ENCODE measurements around the gene ITPR3.

Gene ITPR3

DNA sequence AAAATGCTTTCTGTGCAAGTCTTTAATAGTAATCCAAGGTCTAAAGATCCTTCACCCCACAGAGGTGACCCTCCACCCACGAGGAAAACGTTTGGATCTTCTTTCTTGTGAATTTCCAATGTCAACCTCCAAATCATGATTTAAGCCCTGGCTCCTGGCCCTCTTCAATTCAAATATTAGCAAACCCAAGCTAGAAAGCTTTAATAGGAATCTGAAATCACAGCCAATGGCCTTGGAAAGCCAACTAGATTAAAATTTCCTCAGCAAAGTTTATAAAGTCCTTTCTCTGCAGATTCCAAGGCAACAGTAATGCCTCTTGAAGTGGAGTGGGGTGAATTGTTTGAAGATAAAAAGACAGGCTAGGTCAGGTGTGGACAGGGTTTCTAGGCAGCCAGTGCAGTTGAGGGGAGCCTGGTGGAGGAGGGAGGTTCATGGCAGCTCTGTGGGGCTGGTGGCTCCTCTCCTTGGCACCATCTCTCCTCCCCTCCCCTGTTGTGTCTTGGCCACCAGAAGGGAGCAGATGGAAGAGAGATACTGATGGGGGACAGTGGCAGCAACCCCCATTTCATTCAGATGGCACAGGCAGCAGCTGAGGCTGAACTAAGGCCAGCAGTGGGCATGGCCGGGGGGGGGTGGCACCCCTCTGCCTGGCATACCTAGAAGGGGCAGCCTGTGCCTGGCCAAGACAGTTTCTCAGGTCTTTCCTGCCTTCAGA, 102.4 kb downstream of the ITPR3 start:
- no peak for DNase-seq

DNA sequence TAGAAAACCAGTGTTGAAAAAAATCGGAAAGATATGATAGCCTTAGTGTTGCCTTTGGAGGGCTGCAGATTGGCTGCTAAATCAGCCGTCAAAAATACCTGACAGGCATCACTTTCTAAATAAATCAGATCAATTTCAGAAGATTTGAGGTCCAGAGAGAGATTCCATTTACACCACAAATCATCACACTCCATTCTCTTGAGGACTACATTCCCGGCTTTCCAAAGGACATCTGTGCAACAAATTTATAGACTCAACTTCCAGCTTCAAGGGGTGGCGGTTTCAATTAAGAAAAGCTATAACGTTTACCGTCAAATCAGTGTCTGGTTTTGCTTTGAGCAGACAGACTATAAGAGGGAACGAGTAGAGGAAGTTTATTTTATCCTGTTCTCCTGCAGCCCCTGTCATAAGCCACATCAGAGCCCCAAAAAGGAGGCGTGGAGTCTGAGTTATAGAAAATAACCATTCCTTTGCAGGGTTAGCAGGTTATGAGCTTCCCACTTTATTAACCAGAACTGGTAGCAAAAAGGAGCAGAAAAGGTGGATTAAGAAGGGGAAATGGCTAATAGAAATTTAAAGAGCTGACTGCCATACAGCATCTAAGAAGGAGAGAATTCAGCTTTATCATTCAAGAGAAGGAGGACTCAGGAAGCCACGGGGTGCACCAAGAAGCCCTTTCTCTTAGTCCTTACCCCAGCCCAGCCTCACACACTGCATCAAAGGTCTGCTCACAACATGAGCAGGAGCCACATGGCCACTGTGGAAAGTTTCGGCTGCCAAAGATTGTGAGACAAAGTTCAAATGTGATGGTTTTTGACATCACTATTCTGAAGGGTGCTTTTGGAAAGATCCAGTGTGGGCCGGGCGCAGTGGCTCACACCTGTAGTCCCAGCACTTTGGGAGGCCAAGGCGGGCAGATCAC, 103.2 kb downstream of the ITPR3 start:
- DNase-seq, result no peak

DNA sequence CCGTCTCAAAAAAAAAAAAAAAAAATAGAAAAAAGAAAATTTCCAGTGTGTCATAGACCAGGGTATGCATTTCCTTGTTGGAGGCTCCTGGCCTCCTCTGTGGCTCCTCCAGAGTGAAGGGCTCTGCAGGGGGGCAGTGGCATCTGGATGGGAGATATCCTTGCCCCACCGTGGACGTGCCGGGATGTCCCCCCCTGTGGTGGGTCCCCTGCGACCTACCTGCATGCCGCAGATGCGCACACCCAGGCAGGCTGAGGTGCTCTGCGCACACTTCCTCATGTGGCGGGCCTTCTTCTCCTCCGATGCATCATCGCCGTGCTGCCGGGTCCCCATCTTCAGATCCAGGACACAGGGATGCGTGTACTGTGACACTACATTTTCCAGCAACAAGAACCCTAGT, 104.1 kb downstream of the ITPR3 start:
- DNase-seq, result no peak

DNA sequence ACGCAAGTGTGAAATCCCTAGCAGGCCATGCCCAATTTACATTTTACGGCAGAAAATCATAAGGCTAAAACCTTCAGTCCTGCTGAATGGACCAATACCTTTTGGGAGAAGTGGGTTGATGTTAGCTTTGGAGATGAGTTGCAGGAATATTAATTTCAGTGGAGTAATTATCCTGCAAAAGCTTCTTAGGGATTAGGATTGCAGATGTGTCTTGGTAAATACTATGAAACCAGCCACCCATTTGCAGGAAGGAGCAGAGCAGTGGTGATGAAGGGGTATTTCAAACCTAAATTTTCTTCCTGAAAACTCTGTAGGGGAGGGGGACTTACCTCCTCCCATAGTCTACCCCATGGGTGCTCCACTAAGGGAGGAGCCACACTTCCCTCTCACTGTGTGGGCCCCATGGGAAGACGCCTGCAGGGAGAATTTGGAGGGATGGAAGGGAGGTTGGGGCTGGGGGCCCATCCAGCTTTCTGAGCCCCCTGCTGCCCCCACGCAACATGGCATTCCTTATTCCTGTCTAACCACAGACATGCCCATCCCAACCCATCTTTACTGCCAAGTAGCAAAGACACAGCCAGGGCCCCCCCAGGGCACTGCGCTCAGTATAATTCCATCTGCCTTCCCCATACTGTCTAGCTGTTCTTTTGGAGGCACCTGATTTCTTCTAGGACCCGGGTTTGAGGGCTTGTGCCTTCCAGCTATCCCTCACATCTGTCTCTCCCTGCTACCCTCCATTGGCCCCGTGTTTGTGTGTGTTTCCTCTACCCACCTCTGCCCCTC, 105.0 kb downstream of the ITPR3 start:
- DNase-seq, result no peak

DNA sequence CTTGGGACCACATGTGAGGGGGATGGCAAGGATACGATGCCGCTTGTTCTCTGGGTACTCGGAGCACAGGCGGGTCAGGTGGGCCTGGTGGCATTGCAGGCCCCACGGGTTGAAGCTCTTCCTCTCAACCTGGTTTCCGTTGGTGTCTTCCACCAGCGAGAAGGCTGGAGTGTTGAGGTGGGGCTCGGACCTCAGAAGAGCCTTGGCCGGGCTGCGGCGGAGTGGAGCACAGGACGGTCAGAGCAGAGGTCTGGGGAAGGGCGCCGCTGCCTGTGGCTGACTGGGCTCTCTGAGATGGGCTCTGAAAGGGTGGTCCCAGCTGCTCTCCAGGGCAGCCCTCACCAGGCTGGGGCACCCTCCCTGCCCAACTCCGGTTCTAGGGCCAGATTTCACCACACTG, 105.6 kb downstream of the ITPR3 start:
- no peak for DNase-seq

DNA sequence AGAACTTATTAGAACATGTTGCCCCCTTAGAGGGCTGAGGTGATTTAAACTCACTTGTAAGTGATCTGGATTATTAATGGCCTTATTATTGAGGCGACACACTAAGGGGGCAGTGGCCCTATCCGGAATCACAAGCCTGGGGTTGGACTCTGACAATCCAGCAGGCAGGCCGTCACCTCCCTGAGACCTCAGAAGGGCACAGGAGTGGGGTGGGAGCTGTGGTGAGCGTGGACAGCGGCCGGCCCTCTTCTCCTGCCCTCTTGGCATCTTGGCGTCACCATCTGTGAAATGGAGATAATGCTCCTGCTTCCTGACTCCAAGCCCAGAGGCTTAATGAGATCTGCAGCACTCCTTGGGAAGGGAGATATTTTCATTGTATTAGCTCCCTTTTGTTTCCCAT, 106.0 kb downstream of the ITPR3 start:
- no peak for DNase-seq

DNA sequence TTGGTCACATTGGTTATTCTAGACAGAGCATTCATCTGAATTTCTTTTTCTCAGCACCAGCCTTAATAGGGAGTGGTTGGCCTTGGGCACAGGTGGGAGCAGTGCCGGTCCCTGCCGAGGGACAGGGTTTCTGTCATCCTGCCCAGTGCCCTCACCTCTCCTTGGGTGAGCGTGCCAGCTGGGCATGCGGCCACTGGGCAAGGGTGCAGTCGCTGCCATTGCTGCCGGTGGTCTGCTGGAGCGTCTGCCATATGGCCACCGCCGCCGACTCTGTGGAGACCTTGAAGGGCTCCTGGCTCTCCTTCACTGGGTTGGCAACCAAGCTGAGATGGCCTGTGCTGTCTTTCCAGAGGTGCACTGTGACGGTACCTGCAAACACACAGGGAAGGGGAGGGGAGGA, 106.8 kb downstream of the ITPR3 start:
- no peak for DNase-seq

DNA sequence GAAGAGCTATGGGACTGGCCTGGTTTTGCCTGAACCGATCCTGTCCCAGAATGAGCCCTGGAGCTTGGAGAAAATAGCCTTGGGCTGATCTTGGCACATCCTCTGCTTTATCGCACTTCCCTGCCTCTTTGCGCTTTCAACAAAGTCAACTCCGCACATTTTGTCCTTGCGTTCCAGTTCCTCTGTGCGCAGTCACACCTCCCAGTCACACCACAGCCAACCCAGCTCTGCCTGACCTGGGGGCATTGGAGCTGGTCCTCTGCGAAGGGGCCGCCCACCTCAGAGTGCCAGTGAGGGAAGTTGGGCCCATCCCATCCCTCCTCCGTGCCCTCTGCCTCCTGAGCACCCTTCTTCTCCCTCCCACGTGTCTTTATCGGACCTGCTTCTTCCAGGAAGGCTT, 107.3 kb downstream of the ITPR3 start:
- DNase-seq, result no peak

DNA sequence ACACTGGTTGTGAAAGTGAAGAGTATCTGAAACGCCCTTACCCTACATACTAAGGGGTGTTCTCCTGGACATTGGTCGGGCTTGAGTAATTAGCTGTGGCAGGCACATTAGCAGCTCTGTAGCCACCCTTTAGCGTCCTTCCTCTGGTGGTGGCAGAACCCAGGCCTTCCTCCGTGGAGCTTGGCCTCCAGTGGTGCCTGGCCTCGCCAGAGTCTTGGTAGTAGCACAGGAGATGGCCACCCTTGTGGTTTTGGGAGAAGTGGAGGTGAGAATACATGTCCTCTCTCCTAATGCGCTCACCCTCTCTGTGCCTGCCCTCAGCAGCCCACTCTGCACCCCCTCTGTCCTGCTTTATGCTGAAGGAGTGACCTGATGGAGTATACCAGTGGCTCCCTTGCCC, 107.9 kb downstream of the ITPR3 start:
- DNase-seq, result no peak

DNA sequence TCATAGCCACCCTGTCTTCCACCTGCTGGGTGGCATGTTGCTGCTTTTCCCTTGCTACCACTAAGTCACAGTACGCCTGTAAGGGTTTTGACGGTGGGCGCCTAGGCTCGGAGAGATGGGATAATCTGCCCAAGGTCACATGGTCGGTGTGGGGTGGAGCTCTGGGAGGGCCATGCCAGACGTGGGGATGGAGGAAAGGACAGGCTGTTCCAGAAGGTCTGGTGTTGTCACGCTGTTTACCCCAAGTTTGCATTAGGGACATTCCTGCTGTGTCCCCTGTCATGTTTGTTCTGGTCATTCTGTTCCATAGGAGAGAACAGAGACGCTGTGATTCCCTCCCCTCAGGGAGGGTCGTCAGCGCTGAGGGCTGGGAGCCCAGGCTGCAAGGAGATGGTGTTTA, 109.5 kb downstream of the ITPR3 start:
- DNase-seq, result no peak

DNA sequence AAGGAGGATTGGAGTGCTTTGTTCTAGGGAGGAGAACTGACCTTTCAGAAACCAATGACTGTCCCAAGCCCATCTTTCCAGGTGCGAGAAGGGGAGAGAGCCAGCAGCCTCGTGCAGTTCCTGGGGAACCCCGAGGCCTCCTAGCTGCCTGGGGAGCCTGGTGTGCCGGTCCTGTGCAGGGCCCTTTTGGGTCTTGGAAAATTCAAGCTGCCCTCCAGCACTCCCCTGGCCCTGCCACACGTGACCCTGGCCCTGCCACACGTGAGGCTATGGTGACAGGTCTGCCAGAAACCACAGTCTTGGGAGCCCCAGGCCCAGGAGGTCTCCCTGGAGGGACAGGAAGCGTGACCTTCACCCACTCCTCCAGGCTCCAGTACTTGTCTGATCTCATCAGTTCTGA, 109.9 kb downstream of the ITPR3 start:
- DNase-seq, result no peak

DNA sequence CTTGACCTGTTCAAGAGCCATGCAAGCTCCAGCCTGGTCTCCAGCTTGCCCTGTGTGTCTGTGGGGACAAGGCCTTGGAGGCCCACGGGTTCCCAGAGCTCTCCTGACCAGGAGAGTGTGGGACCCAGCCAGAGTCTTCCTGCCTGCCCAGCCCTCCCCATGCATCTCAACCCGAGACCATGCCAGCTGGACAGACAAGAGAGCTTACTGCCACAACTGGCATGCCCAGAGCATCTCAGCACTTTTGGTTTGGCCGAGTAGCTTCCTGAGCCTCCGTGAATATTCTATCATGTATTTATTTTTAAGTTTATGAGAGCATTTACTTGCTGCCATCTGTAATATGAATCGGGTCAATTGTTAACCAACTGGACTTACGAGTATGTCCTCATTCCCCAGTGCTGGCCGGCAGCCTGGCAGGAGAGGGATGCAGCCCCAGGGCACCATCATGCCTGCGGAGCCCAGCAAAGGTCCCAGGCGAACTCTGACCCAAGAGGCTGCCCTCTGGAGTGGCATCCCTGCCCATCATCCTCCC, 110.7 kb downstream of the ITPR3 start:
- no peak for DNase-seq

DNA sequence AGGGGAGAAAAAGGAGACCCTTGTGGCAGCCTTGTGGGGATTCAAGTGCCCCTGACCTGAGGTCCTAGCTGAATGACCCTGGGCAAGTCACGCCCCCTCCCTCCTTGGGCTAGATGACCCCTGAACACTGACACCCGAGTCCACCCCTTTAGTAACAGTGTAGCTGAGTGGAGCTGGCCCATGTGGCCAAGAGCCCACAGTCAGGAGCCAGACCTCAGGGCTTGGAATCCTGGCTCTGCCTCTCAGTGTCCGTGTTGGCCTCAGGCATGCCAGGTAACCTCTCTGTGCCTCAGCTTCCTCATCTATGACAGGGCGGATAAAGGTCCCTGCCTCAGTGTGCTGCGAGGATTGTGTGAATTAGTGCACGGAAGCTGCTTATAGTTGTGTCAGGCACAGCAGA, 111.3 kb downstream of the ITPR3 start:
- no peak for DNase-seq

DNA sequence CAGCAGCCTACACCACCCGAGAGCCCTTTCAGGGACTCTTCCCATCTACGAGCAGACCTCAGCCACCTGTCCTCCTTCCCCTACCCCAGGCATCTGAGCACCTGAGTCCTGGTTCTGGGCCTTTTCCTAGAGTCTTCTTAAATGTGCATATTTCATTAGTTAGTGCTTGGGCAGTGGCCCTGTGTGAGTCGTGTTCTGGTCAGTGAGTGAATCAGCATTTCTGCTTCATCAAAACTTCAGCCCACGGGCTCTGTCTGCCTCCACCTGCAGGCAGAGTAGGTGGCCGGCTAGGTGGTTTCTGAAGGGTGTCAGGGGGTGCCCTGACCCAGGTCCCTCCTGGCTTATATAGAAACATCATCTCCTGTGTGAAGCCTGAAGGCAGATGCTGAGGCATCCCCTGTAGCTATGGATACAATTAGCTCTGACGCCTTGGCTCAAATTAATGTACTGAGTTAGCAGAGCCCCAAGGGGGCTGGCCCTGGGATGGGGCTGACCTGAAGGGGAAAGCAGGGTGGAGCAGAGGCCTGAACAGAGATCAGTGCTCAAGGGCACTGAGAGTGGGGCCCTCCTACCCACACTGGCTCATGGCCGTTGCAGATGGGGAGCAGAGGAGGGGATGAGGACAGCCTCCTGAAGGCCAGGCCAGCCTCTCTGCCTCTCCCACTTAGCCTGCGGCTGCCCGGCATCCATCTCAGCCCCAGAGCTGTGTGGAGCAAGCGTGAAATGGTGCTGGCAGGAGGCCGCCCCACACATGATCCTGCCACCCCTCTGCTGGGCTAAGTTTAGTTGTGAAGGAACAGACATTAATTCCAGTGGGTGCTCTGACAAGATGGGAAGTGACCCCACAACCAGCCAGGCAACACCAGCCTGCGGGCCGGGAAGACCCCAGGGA, 111.9 kb downstream of the ITPR3 start:
- DNase-seq, result no peak

DNA sequence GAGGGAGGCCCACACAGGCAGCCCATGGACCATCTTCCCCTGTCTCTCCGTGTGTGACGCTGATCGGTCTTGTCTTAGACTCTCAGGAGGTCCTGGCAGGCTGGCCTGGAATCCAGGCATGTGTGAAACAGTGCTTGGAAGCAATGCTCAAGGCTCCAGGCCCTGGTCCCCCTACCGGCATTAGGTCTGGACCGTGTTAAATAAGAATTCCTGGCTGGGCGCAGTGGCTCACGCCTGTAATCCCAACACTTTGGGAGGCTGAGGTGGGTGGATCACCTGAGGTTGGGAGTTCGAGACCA, 112.5 kb downstream of the ITPR3 start:
- DNase-seq, result no peak

DNA sequence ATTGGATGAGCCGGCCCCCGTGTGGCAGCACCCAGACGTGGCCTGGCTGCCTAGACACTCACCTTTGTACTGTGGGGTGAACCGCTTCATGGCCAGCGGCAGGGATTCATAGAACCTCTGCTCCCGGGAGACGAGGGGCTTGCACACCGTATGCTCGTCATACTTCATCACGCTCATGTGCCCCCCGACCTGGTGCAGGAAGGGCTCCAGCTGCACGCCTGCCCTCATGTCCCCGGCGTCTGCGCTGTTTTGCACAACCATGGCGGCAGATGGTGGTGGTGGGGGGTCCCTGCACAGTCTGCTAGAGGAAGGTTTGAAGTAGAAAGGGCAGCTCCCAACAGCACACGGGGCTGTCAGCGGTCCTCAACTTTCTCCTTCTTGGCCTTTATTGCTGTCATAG, 114.1 kb downstream of the ITPR3 start:
- DNase-seq, result no peak

DNA sequence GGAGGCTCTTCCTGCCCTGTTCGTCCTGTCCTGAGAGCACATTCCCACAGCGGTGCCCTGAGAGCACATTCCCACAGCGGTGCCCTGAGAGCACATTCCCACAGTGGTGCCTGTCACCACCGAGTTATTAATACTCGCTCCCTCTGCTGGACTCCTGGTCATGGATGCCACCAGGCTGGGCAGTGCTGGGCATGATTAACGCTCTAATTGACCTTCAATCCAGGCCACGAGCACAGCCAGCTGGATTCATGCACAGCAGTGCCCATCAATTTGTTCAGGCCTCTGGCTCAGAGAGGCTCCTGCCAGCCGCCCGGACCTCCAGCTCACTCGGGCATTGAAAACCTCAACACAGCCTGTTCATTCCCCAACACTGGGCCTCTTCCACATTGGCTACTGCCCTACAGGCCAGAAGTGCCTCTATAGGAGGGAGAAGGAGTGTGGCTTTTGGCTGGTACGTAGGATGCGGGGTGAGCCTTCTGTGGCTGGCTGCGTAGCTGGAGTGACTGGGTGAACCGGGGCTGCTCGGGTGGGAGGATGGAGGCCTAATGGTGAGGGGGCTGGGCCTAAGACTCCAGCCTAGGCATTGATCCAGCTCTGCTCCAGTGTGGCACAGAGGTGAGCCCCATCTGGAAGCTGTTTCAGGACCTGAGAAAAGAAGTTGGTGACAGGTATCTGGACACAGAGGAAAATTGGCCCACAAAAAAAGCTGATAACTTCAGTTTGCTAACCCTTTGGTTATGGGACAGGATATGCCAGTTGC, 116.3 kb downstream of the ITPR3 start:
- no peak for DNase-seq

DNA sequence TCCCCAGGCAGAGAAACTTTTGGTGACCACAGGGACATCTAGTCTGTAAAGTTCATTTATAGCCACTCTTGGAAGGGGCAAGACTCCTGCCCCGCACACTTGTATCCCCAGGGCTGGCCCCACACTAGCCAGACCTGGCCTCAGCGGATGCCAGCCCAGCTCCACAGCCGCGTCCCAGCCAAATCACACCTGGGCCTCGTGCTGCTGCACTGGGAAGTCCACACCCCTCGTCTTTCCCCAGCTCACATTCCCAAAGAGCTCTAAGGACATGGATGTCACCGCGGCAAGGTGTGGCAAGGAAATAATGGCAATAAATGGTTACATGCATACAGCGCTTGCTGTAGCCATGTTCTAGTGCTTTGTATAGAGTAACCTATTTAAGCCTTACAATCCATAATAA, 117.0 kb downstream of the ITPR3 start:
- no peak for DNase-seq

DNA sequence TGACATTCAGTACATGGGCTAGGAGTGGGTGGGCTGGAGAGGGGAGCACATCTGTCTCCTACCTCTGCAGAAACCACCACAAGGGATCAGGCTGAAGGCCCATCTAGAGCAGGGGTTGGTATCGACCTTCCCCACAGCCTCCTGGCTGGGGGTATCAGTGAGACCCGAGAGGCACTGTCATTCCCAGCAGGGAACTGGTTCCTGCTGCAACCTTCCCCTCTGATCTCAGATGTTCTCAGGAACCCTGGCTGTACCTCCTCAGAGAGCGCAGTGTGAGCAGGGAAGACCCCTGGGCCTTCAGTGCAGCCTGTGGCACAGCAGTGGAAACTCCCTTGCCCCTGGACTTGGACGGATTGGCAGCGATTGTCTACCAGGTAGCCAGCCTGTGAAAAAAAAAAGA, 117.8 kb downstream of the ITPR3 start:
- DNase-seq, result no peak

DNA sequence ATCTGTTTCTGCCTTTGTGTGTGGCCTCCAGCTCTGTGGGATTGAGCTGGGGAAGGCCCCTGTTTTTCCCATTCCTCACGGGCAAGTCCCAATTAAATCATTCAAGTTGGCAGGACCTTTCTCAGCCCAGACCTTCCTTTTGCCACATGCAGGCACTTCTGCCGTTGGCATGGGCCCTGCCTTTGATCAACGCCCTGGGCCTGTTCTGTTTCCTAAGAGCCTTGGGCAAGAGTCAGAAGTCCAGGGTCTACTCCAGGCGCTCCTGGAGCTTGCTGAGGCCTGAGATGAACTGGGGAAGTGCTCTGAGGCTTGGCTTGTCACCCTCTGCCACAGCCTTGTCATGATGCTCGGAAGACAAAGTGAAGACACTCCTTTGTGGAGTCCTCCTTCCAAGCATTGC, 118.4 kb downstream of the ITPR3 start:
- no peak for DNase-seq

DNA sequence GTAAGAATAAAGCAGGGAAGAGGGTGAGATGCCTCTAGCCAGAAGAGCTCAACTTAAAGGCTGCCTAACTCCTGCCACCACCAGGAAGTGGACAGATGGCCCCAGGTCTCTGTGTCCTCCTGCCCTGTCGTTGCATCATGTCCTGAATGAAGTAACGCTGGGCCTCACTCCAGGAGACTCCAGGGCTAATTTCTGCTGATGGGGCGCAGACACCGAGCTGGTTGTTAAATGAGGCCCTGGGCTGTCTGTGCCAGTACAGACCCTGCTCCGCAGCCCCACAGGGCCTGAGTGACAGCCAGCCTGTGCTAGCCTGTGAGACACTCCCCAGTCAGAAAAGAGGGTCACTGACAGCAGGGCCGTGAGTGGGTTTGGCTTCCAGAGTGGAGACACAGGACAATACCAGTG, 119.1 kb downstream of the ITPR3 start:
- no peak for DNase-seq

DNA sequence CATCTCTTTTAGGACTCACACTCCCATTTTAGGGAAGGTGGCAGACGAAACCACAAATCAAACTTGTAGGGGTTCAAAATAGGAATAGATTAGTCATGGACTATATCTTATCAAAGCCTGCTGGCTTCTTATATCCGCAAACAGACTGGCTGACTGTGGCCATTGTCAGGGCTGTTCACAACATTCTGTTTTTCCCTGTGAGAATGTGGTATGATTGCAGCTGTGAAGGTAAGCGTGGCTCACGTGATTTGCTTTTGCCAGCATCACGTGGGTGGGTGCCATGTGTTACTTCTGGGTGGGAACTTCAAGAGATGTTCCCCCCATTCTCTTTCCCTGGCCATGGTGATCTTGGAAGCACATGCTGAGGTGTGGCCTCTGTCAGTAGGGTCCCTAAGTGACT, 119.7 kb downstream of the ITPR3 start:
- no peak for DNase-seq
